Panc1 (cell line): ENCODE results near the gene STPG4.

ENCODE experiments used
- CTCF ChIP-seq: fragments of 450-650 bp; IDR thresholded peaks from 2 replicates; pipeline ENCODE4 v1.5.1; 2017; ENCODE audit warnings: mild to moderate bottlenecking
- REST ChIP-seq, 2 experiments: IDR thresholded peaks; 2 replicates each; pipeline ENCODE4 v1.6.1; 2011 to 2012; ENCODE audit warnings: low read depth in 2 of 2, control low read depth in 1 of 2, low read length in 1 of 2, mild to moderate bottlenecking in 1 of 2, moderate library complexity in 1 of 2; ENCODE audit not compliant: insufficient read depth in 1 of 2

- TF ChIP-seq REST (IDR thresholded peaks at IDR 0.05; ENCODE audit: insufficient read depth in 1 of 2, low read depth in 2 of 2, low read length in 1 of 2): no peak
- no peak for TF ChIP-seq CTCF
These were observed 17.2 kb upstream of the STPG4 start for GRCh38 chr2:47172156-47172921.
